Skin of body (tissue), 2 donors: ENCODE results near the gene TTC21A. TPM values are rescaled to one million over a fixed set of nuclear protein-coding genes. Genes with fewer than 3 reads are reported as not detected.

Source experiments
- DNase-seq: peaks from one replicate; lab custom pipeline; 2025; lab: John Stamatoyannopoulos, UW
- total RNA-seq: library from RNA; depleted of rRNA; stranded (reverse); fragments of >200 nt; gene quantifications from one replicate; pipeline ENCODE4 v1.2.3, GENCODE V29; 2014

The TTC21A gene
- total RNA-seq, 1 donor from 2014 or later, result 4.3 TPM

GRCh38 chr3:39136533-39137434, 29.3 kb downstream of the TTC21A start:
- no peak for DNase-seq

DNA sequence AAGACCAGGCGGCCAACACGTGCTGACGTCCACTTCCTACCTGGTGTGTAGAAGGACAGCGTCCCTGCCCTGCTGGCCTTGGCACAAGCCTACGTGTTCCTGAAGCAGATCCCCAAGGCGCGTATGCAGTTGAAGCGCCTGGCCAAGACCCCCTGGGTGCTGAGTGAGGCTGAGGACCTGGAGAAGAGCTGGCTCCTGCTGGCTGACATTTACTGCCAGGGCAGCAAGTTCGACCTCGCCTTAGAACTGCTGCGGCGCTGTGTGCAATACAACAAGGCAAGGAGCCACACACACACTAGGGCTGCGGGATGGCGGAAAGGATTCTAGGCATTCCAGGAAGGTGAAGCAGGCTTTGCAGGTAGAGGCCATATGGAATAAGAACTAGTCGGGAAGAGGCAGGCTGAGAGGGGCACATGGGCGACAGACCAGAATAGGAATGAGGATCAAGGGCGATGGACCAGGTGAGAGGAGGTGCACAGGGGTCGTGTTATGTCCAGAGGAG, 30.0 kb downstream of the TTC21A start:
- no peak for DNase-seq

DNA sequence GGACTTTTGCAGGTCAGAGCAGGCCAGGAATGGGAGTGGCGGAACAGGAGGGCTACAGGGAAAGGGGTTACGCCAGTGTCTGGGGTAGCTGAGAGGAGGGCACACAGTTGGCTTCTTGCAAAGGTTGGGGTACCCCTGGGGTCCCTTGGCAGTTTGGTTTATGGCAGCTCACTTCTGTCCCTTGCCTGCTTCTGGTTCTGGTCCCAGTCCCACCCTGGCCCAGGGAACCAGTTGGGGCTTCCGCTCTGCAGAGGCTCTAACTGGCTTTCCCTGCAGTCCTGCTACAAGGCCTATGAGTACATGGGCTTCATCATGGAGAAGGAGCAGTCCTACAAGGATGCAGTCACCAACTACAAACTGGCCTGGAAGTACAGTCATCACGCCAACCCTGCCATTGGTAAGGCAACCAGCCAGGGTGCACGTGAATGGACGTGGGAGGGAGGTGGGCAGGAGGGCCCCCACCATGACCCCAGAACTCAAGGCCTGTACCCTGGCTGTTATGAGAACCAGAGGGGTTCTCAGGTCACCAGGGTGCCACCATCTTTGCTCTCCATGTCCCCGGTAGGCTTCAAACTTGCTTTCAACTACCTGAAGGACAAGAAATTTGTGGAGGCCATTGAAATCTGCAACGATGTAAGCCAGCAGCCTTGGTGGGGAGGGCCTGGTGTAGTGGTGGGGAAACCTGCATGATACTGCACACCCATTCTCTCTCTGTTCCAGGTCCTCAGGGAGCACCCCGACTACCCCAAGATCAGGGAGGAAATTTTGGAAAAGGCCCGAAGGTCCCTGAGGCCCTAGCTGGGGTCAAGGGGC, 30.7 kb downstream of the TTC21A start:
- no peak for DNase-seq

DNA sequence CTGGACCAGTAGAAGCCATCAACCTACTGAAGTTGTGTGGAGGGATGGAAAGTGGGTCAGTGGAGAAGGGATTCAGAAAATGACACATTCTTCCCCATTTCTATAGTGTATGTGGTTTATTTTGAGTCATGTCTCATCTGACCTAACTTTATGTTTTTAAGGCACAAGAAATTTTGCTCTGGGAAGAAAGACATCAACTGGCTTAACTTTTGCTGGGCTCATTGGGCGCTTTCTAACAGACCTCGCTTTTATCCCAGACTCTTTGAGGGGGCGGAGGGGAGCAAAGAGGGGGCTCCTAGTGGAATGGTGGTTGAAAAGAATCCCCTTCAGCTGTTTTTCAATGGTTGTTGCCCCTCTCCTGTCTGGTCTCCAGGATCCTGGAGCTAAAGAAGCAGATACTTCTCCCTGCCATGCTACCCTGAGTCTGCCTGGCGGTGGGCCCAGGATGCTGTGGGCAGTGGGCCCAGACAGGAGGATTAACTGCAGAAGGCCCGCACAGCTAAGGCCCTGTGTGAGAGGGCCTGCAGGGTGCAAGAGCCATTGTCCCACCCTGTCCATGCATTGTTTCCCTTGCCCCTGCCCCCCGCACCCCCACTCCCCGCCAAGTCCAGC, 31.4 kb downstream of the TTC21A start:
- DNase-seq, result no peak

- DNase-seq, result no peak
Measured at GRCh38 chr3:39139442-39139841, 32.0 kb downstream of the TTC21A start.

- no peak for DNase-seq
Measured at GRCh38 chr3:39140341-39140971, 33.0 kb downstream of the TTC21A start.

GRCh38 chr3:39141171-39141995, 33.9 kb downstream of the TTC21A start:
- DNase-seq, result peak; percentile 6

- DNase-seq, result no peak
Measured at GRCh38 chr3:39142067-39142466, 34.6 kb downstream of the TTC21A start.

- no peak for DNase-seq
Measured at GRCh38 chr3:39143051-39143885, 35.8 kb downstream of the TTC21A start.

GRCh38 chr3:39144095-39144747, 36.7 kb downstream of the TTC21A start:
- DNase-seq, result no peak

DNA sequence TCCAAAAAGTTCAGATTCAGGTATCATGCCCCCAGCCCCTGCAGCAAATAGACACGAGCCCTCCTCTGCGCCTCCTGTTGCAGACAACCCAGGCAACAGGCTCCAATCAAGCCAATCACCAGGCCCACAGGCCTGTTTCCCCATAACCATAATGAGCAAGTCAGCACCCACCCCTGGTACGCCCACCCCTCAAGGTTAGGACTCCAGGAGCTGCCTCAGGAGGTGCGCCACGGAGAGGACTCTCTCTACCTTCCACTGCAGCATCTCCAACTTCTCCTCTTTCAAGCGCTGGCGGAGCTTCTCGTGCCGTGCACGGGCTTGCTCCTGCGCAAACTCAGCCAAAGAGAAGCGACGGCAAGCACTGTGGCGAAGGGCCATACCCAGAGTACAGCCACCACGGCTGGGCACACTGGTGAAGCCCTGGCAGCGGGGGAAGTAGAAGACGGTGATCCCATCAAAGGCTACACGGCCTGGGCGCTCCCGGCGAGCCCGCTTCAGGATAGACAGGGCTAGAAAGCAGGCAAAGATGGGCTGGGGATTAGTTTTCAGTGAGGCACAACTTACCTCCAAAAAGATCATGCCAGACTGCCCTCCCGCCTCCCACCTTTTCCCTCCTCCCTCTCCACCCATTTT, 37.4 kb downstream of the TTC21A start:
- DNase-seq, result no peak

DNA sequence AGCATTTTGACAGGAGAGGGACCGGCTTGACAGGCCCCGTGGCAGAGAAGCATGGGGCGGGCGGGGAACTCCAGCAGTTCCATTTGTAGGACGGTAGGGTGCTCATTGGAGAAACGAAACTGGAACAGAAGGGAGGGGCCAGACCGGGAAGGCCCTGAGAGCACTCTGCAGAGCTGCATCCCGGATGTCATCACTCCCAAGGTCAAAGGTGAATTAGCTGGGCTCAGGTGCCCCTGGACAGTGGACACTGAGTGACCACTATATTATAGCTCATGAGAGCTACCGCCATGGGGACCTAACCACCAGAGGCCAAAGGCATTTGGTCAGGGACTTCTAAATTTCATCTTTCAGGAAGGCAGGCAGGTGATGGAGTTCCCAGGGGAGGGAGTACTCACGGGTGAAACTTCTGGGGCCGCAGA, 38.6 kb downstream of the TTC21A start:
- no peak for DNase-seq

GRCh38 chr3:39146611-39147591, 39.4 kb downstream of the TTC21A start:
- peak; percentile 74 for DNase-seq

GRCh38 chr3:39147711-39148434, 40.4 kb downstream of the TTC21A start:
- peak; percentile 26 for DNase-seq

DNA sequence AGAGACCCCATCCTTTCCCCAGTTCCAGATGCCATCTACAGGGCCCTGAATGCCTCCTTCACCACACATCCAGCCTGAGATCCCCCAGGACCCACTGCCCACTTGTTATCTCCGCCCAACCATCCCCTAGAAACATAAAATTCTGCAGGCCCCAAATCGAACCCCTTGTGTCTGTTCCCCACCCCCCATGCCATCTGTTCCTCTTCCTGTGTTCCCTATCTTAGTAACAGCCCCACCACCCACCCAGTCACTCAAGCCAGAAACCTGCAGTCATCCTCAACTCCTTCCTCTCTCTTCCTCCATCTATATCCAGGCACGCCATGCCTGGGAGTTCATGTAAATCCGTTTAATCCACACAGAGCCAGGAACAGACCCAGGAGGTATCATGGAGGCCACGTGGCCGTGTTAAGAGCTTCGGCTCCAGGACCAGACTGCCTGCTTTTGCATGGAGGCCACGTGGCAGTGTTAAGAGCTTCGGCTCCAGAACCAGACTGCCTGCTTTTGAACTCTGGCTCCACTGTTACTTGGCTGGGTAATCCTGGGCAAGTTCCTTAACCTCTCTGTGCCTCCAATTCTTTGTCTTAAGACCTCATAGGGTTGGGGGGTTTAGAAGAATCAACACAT, 41.1 kb downstream of the TTC21A start:
- no peak for DNase-seq

DNA sequence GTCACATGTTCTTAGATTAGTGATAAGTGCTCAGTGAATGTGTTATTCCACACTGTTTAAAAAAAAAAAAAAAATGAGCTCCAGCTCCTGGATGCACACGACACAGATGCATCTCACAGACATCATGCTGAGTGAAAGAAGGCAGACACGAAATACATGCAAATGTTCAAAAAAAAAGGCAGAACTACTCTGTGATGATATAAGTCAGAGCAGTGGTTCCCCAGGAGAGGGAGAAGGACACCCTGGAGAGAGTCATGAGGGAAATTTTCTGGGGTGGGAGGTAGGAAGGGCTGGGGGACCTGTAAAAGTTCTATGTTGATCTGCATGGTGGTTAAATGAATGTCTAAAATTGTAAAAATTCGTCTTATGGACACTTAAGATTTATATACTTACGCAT, 41.6 kb downstream of the TTC21A start:
- no peak for DNase-seq
